ENCODE data around the gene TMPRSS12. TPM values are rescaled to one million over a fixed set of nuclear protein-coding genes. Genes with fewer than 3 reads are reported as not detected.
"Not testable (repeated sequence)": the region's sequence is repeated elsewhere in the genome, so short reads cannot be mapped to it uniquely, and the experiment has no call there.

The TMPRSS12 gene
- total RNA-seq, 1 donor from 2014 or later = not detected

DNA sequence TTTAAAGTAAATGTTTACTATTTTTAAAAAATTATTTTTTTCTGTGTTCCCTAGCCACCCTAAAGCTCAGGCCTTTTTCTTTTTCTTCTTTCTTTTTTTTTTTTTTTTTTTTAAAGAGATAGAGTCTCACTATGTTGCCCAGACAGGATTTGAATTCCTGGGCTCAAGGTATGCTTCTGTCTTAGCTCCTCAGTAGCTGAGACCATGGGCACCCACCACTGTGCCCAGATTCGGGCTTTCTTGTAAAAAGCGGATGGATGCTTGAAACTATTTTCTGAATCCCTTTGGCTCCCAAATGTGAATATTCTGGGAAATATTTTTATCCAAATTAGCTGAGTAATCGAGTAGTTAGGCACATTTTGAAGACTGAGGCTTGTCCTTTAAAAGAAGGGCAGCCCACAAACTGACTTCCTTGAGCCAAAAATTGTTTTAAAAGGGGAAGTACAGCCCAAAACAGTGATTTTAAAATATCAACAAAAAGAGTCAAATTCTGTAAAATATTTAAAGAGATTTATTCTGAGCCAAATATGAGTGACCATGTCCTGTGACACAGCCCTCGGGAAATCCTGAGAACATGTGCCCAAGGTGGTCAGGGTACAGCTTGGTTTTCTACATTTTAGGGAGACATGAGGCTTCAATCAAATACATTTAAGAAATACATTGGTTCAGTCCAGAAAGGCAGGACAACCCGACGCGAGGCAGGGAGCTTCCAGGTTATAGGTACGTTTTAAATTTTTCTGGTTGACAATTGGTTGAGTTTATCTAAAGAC is 80.8 kb downstream of the TMPRSS12 start:
- intact Hi-C loops (cut with DNase I) = loop anchor here (1.0 to 2.0 kb wide), 3 partner anchors 63 to 159 kb away; partner anchors contain the start of gene ATF1
- DNase-seq (ENCODE audit: missing footprints) = no peak
- peak; percentile 35 for ATAC-seq

DNA sequence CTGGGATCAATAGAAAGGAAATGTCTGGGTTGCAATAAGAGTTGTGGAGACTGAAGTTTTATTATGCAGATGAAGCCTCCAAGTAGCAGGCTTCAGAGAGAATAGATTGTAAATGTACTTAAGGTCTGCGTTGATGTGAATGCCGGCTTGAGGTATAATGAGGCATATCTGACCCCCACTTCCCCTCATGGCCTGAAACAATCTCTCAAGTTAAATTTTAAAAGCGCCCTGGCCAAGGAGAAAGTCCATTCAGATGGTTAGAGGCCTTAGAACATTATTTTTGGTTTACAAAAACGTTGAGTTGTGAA is 81.4 kb downstream of the TMPRSS12 start:
- no peak for DNase-seq (ENCODE audit: missing footprints)
- ATAC-seq = peak; percentile 0
- intact Hi-C loops (cut with DNase I) = loop anchor here (2.0 kb wide), 2 partner anchors 63 to 159 kb away; partner anchors contain the start of gene ATF1

DNA sequence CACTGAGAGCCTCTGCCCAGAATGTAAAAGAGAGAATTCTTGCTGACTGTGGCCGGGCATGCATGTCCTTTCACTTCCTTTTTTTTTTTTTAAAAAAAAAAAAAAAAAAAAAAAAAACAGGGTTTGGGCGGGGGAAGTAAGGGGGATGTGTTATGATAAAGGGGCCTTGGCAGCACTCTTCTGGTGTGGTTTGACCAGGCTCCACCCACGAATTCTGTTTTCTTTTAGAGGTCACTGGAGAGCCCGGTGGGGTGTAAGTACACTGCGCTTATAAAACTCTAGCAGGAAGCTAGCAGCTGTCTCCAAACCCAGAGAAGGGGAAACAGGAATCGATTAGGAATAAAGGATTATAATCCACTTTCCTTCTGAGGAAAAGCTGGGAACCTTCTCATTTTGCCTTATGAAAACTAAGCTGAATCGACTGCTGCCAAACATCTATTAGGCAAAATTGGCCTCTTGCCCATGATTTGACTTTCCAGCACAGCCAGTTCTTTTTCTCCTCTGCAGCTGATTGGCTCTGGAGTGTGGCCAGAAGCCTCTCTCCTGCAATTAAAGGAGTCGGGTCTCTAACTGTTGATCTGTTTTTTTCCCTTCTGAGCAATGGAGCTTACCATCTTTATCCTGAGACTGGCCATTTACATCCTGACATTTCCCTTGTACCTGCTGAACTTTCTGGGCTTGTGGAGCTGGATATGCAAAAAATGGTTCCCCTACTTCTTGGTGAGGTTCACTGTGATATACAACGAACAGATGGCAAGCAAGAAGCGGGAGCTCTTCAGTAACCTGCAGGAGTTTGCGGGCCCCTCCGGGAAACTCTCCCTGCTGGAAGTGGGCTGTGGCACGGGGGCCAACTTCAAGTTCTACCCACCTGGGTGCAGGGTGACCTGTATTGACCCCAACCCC is 82.0 kb downstream of the TMPRSS12 start:
- peak; percentile 89 for DNase-seq (ENCODE audit: missing footprints)
- peak; percentile 96 for ATAC-seq
- intact Hi-C loops (cut with DNase I) = loop anchor here (2.0 kb wide), 2 partner anchors 62 to 160 kb away; partner anchors contain the start of gene ATF1

- DNase-seq (ENCODE audit: missing footprints) (no peak), ATAC-seq (no peak)
- intact Hi-C loops (cut with DNase I) = loop anchor here (2.0 kb wide), 2 partner anchors 62 to 160 kb away; partner anchors contain the start of gene ATF1
Measured at GRCh38 chr12:50925342-50925651, 82.6 kb downstream of the TMPRSS12 start.

- DNase-seq (ENCODE audit: missing footprints) (no peak), ATAC-seq (no peak)
- intact Hi-C loops (cut with DNase I) = loop anchor here (2.0 kb wide), 2 partner anchors 61 to 161 kb away; partner anchors contain the start of gene ATF1
Measured at GRCh38 chr12:50925920-50926319, 83.2 kb downstream of the TMPRSS12 start.

- DNase-seq (ENCODE audit: missing footprints) = no peak
- intact Hi-C loops (cut with DNase I) = no loop called here
- ATAC-seq = no peak
Measured at GRCh38 chr12:50926415-50926814, 83.7 kb downstream of the TMPRSS12 start.

DNA sequence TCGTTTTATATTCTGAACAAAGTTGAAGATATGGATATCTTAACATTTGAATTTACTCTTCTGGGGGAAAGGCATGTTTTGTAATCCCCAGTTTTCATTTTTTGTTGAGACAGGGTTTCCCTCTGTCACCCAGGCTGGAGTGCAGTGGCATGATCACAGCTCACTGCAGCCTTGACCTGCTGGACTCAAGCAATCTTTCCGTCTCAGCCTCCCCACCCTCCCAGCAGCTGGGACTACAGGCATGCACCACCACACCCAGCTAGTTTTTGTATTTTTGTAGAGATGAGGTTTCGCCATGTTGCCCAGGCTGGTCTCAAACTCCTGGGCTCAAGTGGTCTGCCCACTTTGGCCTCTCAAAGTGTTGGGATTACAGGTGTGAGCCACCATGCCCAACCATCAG is 84.2 kb downstream of the TMPRSS12 start:
- DNase-seq (ENCODE audit: missing footprints); intact Hi-C loops (cut with DNase I); ATAC-seq: not testable (repeated sequence)

DNA sequence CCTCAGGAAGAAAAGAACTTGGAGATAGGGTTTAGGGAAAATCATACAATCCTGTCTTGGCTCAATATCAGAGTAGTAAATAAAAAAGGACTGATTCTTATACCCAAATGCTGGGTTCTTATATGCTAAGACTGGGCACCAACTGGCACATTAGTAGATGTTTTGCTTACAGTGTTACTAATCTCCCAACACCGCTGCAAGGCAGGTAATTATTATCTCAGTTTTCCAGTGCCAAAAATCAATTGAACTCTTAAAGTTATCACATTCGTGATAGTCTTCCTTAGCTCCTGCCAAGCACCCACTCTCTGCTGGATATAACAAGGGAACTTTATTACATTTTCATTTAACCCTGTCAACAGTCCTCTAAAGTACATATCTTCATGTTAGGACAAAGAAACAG is 84.6 kb downstream of the TMPRSS12 start:
- intact Hi-C loops (cut with DNase I) = no loop called here
- ATAC-seq = no peak
- DNase-seq (ENCODE audit: missing footprints) = no peak

GRCh38 chr12:50927766-50928224 is 85.1 kb downstream of the TMPRSS12 start:
- intact Hi-C loops (cut with DNase I) = no loop called here
- DNase-seq (ENCODE audit: missing footprints) (no peak), ATAC-seq (no peak)

DNA sequence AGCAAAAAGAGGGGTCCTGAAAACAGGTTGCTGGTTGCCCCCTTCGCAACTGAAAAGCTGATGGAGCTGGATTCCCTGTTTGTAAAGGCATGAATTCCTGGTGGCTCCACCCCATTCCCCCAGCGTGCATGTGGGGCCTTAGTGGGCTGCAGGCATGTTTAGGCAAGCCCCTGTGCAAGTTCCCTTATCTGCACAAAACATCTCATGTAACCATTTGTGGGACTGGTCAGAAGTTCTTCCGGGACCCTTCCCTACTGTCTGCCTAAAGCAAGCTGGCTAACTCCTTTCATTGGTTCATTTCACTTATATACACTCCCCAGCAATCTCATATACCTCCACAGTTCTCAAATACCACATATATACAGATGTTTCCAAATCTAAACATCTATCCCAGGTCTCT is 85.7 kb downstream of the TMPRSS12 start:
- DNase-seq (ENCODE audit: missing footprints) (no peak), ATAC-seq (no peak)
- intact Hi-C loops (cut with DNase I) = no loop called here

- no peak for ATAC-seq
Measured at GRCh38 chr12:50929831-50930230, 87.1 kb downstream of the TMPRSS12 start.

GRCh38 chr12:50930477-50930876 is 87.8 kb downstream of the TMPRSS12 start:
- ATAC-seq; DNase-seq (ENCODE audit: missing footprints): not testable (repeated sequence)
- intact Hi-C loops (cut with DNase I) = loop anchor here (2.0 kb wide), 1 partner anchor 54 kb away; no protein-coding TSS in a partner anchor

More at GRCh38 chr12:50929831-50930230, 87.1 kb downstream of the TMPRSS12 start:
- no peak for DNase-seq (ENCODE audit: missing footprints)
- intact Hi-C loops (cut with DNase I) = loop anchor here (2.0 kb wide), 1 partner anchor 55 kb away; no protein-coding TSS in a partner anchor

GRCh38 chr12:50932787-50933280 is 90.1 kb downstream of the TMPRSS12 start:
- intact Hi-C loops (cut with DNase I) = no loop called here
- DNase-seq (ENCODE audit: missing footprints) = no peak
- ATAC-seq = no peak

GRCh38 chr12:50933459-50934124 is 90.9 kb downstream of the TMPRSS12 start:
- ATAC-seq (peak; percentile 14), DNase-seq (ENCODE audit: missing footprints) (no peak)
- intact Hi-C loops (cut with DNase I) = no loop called here

- DNase-seq (ENCODE audit: missing footprints) (no peak), ATAC-seq (peak; percentile 30)
- intact Hi-C loops (cut with DNase I) = no loop called here
Measured at GRCh38 chr12:50934371-50934851, 91.7 kb downstream of the TMPRSS12 start.

DNA sequence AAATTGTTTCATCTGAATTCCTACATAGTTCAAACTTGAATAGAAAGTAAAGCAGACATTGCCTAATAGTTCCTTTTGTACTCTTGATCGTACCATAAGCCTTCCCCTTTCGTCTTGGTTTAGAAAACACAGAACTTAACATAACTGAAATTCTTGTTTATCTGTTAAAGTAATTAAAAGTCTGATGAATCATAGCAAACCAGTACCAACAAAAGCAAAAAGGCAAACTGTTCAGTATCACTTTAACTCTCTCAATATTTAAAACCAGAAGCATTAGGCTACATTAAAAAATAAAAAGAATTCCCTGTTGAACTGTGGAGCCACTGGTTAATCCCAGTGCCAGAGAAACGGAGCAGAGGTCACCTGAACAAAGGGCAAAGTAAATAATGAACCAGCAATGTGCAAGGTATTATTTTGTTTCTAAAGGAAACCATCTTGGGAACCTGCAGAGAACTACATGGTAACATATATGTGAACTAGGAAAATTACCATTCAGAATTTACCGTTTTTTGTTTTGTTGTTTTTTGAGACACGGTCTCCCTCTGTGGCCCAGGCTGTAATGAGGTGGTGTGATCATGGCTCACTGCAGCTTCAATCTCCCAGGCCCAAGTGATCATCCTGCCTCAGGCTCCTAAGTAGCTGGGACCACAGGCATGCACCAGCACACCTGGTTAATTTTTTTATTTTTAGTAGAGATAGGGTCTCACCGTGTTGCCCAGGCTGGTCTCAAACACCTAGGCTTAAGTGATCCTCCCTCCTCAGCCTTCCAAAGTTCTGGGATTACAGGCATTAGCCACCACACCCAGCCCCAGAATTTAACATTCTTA is 92.5 kb downstream of the TMPRSS12 start:
- no peak for DNase-seq (ENCODE audit: missing footprints)
- intact Hi-C loops (cut with DNase I) = no loop called here
- ATAC-seq = peak; percentile 53

DNA sequence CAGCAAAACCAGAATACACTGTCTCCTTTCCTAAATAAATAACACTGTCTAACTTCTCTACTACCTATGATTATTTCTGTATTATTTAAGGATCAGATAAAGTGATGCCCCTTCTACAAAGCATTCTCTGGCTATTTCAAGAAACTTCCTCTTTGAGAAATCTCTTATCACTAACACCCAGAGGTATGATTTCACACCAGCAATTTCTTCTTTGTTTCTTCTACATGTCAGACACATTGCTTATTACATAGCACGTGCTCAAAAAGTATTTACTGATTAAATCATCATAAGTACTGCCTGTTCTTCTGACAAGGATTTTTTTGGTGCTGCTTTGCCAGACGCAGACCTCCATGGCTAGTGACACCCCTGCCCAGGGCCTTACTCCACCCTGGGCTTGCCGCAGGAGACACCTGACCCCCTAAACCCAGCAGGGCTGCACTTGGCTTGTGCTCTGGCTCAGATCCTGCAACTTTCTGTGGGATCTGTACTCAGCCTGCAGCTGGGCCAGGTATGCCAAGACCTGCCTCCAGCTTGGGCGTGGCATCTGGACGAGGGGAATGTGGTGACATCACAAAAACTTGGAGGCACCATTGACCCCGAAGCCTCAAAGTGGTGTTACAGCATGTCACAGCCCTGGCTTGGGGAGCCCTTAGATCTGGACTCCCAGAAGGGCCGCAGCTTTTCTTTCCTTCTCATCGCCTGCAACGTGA is 94.2 kb downstream of the TMPRSS12 start:
- intact Hi-C loops (cut with DNase I) = no loop called here
- ATAC-seq = no peak

More for the DNA sequence above, 94.2 kb downstream of the TMPRSS12 start:
- DNase-seq (ENCODE audit: missing footprints) = no peak

Measured in Right ventricle myocardium inferior (tissue), 1 donor.